Epithelial cell of esophagus (primary cell): ENCODE measurements around the gene C2orf42.
"Not testable (repeated sequence)": the region's sequence is repeated elsewhere in the genome, so short reads cannot be mapped to it uniquely, and the experiment has no call there.

Experiments used
- DNase-seq: peaks from one replicate; pipeline ENCODE4 v3.0.0; 2010; ENCODE audit warnings: low read depth
- H3K4me3 ChIP-seq: 2 replicates; pipeline ENCODE4 v1.5.1; 2011; ENCODE audit warnings: mild to moderate bottlenecking, low read length, control low read depth
- TF ChIP-seq, protein P1 (sequence below): IDR thresholded peaks from 2 replicates; pipeline ENCODE4 v1.5.1; 2011; ENCODE audit warnings: low read depth, mild to moderate bottlenecking, low read length, control low read depth, inconsistent platforms; ENCODE audit not compliant: insufficient read depth; ENCODE audit errors: missing control alignments

C2orf42 gene

DNA sequence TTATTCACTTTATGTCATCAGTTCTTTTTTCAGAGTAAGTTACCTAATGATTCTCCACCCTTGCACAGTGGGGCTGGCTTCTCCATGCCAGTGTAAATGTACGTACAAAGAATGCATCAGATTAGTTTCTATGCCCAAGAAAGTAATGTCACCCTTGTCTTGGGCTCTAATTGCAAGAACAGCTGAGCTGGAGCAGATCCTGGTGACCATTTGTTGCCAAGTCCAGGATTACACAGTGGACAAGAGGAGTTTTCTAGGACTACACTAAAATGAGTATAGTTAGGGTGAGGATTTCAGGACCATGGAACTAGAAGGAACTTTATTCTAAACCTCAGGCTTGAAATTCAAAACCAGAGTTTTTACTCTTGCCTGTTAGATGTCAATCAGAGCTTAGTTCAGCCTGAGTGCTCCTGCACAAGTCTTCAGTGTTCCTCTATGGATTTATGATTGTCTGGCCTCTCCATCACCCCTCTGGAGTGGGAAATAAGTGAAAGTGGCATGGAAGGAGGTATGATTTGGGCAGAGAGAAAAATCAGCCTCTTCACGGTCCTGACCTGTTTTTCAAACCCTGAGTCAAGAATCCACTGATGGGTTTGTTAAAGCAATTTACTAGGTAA, 73.8 kb downstream of the C2orf42 start:
- DNase-seq: no peak
- TF ChIP-seq, protein P1, sequence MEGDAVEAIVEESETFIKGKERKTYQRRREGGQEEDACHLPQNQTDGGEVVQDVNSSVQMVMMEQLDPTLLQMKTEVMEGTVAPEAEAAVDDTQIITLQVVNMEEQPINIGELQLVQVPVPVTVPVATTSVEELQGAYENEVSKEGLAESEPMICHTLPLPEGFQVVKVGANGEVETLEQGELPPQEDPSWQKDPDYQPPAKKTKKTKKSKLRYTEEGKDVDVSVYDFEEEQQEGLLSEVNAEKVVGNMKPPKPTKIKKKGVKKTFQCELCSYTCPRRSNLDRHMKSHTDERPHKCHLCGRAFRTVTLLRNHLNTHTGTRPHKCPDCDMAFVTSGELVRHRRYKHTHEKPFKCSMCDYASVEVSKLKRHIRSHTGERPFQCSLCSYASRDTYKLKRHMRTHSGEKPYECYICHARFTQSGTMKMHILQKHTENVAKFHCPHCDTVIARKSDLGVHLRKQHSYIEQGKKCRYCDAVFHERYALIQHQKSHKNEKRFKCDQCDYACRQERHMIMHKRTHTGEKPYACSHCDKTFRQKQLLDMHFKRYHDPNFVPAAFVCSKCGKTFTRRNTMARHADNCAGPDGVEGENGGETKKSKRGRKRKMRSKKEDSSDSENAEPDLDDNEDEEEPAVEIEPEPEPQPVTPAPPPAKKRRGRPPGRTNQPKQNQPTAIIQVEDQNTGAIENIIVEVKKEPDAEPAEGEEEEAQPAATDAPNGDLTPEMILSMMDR: no peak
- H3K4me3 ChIP-seq: no peak overlapping the region

DNA sequence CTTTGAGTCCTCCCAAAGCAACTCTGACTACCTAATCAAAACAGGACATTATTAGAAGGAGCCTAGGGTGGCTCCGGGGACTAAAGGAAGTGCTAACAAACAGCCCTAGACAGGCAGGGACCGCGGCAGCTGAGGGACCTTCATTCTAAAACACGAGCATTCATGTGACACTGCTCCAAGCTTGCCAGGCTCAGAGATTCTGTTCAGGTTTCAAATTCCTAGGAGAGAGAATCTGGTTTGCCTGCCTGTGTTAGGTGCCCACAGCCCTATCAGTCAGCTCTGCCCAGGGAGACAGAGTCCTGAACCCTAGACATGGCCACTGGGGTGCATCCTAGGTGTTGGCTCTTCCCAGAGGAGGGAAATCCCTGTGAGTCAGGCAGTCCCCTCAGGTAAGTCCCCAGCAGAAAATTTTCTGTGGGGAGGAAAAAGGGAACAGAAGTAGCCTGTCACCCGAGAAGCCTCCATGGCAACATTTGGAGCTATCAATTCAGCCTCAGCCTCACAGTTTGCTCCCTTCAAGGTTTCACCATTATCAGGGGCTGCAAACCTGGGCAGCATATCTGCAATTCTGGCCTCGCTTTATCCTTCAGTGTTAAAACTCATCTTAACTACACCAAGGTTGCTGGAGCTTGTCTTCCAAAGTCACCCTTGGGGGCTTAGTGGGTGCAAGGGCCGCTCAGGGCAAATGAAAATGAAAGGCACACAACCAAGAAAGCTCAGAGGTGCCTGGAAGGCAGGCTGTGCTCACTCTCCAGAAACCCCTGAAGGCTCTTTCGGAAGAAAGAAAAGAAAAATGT, 75.0 kb downstream of the C2orf42 start:
- H3K4me3 ChIP-seq: no peak overlapping the region
- no peak for DNase-seq
- TF ChIP-seq, protein P1: no peak

DNA sequence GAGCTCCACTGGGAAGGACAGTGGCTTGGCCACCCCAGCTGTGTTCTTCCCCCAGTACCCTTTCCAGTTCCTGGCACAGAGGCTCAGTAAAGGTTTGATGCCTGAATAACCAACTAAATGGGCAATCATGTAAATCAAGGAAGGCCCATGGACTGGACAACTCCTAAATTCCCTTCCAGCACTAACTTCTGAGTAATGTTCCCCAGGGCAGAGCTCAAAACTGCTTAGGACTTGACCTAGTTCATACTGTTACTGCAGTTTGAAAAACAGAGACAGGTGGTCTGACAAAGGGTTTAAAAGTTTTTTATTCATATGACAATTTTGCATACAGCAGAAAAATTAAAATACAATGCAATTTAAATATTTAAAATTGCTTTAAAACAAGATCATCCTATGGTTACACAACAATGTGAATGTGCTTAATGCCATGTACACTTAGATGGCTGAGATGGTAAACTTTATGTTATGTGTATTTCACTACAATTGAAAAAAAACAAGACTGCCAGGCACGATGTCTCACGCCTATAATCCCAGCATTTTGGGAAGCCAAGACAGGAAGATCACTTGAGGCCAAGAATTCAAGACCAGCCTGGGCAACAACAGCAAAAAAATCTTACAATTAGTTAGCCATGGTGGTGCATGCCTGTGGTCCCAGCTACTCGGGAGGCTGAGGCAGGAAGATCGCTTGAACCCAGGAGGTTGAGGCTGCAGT, 77.3 kb downstream of the C2orf42 start:
- TF ChIP-seq, protein P1: no peak
- no peak overlapping the region for H3K4me3 ChIP-seq
- no peak for DNase-seq

DNA sequence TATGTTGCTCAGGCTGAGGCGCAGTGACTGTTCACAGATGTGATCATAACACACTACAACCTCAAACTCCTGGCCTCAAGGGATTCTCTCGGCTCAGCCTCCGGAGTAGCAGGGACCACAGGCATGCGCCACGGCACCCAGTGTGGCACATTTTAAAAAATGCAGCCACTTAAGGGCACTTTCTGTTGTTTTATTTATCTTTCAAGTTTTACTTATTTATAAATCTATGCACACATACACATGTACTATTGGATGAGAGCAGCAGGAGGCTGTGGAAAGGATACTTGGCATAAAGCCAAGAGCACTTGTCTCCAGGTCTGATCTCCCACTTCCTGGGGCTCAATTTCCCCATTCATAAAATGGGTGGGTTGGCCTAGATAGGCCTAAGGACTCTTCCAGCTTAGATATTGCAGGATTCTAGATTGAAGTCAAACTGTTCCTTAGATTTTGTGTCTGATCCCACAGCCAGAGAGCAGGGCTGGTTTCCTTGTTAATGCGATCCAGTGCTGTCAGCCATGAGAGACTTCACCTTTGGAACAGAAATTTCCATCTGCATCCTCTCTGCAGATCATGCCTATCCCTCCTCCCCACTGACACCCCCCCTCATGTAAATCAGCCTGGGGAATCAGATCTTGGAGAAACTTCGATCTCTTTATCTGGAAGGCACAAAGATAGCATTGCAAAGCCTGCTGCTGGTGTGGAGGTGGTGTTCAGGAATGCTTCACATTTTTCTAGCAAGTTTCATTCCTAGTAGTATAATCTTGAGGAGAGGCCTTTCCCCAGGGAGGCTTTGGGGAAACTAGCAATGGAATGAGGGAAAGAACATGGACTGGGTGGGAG, 78.8 kb downstream of the C2orf42 start:
- H3K4me3 ChIP-seq: no peak overlapping the region
- DNase-seq: no peak
- TF ChIP-seq, protein P1: no peak

DNA sequence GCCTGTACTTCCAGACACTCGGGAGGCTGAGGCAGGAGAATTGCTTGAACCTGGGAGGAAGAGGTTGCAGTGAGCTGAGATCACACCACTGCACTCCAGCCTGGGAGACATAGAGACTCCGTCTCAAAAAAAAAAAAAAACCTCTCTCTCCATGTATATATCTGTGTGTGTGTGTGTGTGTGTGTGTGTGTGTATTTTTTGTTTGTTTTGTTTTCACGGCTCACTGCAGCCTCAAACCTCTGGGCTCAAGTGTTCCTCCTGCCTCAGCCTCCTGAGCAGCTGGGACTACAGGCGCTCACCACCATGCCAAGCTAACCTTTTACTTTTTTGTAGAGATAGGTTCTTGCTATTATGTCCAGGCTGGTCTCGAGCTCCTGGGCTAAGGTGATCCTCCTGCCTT, 80.4 kb downstream of the C2orf42 start:
- not testable (repeated sequence) for H3K4me3 ChIP-seq, DNase-seq

DNA sequence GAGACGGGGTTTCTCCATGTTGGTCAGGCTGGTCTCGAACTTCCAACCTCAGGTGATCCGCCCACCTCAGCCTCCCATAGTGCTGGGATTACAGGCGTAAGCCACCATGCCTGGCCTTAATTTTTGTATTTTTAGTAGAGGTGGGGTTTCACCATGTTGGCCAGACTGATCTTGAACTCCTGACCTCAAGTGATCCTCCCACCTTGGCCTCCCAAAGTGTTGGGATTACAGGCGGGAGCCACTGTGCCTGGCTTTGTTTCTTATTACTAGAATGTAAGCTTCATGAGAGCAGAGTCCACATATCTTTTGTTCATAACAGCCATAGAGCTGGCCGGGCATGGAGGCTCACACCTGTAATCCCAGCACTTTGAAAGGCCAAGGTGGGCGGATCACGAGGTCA, 84.7 kb downstream of the C2orf42 start:
- not testable (repeated sequence) for DNase-seq, H3K4me3 ChIP-seq

DNA sequence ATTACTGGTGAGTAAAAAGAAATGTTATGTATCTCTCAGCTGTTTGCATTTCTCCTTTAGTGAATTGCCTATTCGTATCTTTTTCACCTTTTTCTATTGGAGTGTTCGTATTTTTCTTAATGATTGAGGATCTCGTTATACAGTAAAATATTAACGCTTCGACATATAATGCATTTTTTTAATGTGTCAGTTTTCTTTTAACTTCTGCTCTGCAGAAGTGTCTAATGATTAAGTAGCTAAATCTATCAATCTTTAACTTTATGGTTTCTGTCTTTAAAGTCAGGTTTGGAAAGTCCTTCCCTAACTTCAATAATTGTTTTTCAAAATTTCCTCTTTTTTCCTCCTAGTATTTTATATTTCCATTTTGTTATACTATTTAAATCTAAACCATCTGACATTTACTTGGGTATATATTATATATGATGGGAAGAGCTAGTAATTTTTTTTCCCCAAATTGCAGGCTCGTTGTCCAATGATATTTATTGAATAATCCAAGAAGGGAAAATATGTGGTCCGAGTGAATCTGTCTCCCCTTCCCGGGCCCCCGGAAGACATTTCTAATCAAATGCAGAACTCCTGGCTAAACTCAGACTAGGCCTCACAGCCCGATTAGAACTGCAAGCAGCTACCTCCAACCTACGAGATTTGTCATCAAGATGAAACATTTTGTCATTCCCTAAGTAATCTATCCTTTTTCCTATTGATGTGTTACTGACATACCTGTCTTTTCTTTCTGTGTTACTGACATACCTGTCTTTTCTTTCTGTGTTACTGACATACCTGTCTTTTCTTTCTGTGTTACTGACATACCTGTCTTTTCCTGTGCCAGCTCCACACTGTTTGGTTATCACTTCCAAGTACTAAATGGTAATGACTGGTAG, 86.3 kb downstream of the C2orf42 start:
- peak; percentile 43 for DNase-seq
- H3K4me3 ChIP-seq: no peak overlapping the region
- TF ChIP-seq, protein P1: no peak
